Liver (tissue), 3 donors: Measurements from ENCODE around the gene KCND2.
"Not testable (repeated sequence)": the region's sequence is repeated elsewhere in the genome, so short reads cannot be mapped to it uniquely, and the experiment has no call there.

Source experiments
- CTCF ChIP-seq: fragments of 150-350 bp; IDR thresholded peaks from 2 replicates; pipeline ENCODE4 v1.5.1; 2017; ENCODE audit warnings: improper control_type of control experiment, low read depth, low read length; ENCODE audit not compliant: missing input control
- EGR1 ChIP-seq, 2 donors: IDR thresholded peaks; 2 replicates each; pipeline ENCODE4 v1.6.1; 2016 to 2018; ENCODE audit warnings: antibody characterized with exemption in 2 of 2, low read depth in 2 of 2
- FOXA1 ChIP-seq: IDR thresholded peaks from 2 replicates; pipeline ENCODE4 v1.6.1; 2016; ENCODE audit warnings: antibody characterized with exemption
- GABPA ChIP-seq, 2 donors: IDR thresholded peaks in 1 of 2; conservative IDR thresholded peaks in 1 of 2; 2 replicates each; pipeline ENCODE4 v1.6.1; 2016; ENCODE audit warnings: antibody characterized with exemption in 2 of 2, mild to moderate bottlenecking in 1 of 2, moderate library complexity in 1 of 2
- MAX ChIP-seq: IDR thresholded peaks from 2 replicates; pipeline ENCODE4 v1.6.1; 2016; ENCODE audit warnings: antibody characterized with exemption
- NR2F2 ChIP-seq: IDR thresholded peaks from 2 replicates; pipeline ENCODE4 v1.6.1; 2016; ENCODE audit warnings: antibody characterized with exemption
- RAD21 ChIP-seq, 2 donors: IDR thresholded peaks; 2 replicates each; pipeline ENCODE4 v1.6.1; 2016; ENCODE audit warnings: antibody characterized with exemption in 2 of 2, mild to moderate bottlenecking in 2 of 2
- RXRA ChIP-seq, 2 donors: IDR thresholded peaks; 2 replicates each; pipeline ENCODE4 v1.6.1; 2017 to 2018; ENCODE audit warnings: antibody characterized with exemption in 2 of 2, mild to moderate bottlenecking in 1 of 2
- SP1 ChIP-seq: IDR thresholded peaks from 2 replicates; pipeline ENCODE4 v1.6.1; 2018; ENCODE audit warnings: antibody characterized with exemption, mild to moderate bottlenecking
- TAF1 ChIP-seq: conservative IDR thresholded peaks from 2 replicates; pipeline ENCODE4 v1.6.1; 2016; ENCODE audit warnings: antibody characterized with exemption, mild to moderate bottlenecking
- YY1 ChIP-seq: IDR thresholded peaks from 2 replicates; pipeline ENCODE4 v1.6.1; 2016; ENCODE audit warnings: antibody characterized with exemption, mild to moderate bottlenecking
- ZBTB33 ChIP-seq: IDR thresholded peaks from 2 replicates; pipeline ENCODE4 v1.6.1; 2016; ENCODE audit warnings: antibody characterized with exemption
- TF ChIP-seq, protein P1 (sequence below): IDR thresholded peaks from 2 replicates; pipeline ENCODE4 v1.6.1; 2016; ENCODE audit warnings: antibody characterized with exemption
- TF ChIP-seq, protein P2 (sequence below): IDR thresholded peaks from 2 replicates; pipeline ENCODE4 v1.6.1; 2016; ENCODE audit warnings: antibody characterized with exemption, mild to moderate bottlenecking
- donor health status: healthy.
- donor health status: healthy.

GRCh38 chr7:120240350-120240749 lies 32.6 kb upstream of the KCND2 start:
- TF ChIP-seq CTCF; EGR1 (IDR thresholded peaks at IDR 0.05; ENCODE audit: low read depth in 2 of 2); MAX; RXRA (IDR thresholded peaks at IDR 0.05); RAD21 (IDR thresholded peaks at IDR 0.05); SP1; YY1; NR2F2; FOXA1; GABPA (IDR thresholded peaks at IDR 0.05 in 1 of 2, conservative IDR thresholded peaks at IDR 0.05 in 1 of 2); TAF1; ZBTB33: not testable (repeated sequence)
- TF ChIP-seq, protein P1, sequence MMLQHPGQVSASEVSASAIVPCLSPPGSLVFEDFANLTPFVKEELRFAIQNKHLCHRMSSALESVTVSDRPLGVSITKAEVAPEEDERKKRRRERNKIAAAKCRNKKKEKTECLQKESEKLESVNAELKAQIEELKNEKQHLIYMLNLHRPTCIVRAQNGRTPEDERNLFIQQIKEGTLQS: not testable (repeated sequence)
- TF ChIP-seq, protein P2, sequence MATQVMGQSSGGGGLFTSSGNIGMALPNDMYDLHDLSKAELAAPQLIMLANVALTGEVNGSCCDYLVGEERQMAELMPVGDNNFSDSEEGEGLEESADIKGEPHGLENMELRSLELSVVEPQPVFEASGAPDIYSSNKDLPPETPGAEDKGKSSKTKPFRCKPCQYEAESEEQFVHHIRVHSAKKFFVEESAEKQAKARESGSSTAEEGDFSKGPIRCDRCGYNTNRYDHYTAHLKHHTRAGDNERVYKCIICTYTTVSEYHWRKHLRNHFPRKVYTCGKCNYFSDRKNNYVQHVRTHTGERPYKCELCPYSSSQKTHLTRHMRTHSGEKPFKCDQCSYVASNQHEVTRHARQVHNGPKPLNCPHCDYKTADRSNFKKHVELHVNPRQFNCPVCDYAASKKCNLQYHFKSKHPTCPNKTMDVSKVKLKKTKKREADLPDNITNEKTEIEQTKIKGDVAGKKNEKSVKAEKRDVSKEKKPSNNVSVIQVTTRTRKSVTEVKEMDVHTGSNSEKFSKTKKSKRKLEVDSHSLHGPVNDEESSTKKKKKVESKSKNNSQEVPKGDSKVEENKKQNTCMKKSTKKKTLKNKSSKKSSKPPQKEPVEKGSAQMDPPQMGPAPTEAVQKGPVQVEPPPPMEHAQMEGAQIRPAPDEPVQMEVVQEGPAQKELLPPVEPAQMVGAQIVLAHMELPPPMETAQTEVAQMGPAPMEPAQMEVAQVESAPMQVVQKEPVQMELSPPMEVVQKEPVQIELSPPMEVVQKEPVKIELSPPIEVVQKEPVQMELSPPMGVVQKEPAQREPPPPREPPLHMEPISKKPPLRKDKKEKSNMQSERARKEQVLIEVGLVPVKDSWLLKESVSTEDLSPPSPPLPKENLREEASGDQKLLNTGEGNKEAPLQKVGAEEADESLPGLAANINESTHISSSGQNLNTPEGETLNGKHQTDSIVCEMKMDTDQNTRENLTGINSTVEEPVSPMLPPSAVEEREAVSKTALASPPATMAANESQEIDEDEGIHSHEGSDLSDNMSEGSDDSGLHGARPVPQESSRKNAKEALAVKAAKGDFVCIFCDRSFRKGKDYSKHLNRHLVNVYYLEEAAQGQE: not testable (repeated sequence)
